ENCODE results near the gene PRSS53. TPM values are rescaled to one million over a fixed set of nuclear protein-coding genes. Genes with fewer than 3 reads are reported as not detected.

Gene PRSS53
- total RNA-seq, 2 experiments from 2014 or later: 5.5 to 8.6 TPM

DNA sequence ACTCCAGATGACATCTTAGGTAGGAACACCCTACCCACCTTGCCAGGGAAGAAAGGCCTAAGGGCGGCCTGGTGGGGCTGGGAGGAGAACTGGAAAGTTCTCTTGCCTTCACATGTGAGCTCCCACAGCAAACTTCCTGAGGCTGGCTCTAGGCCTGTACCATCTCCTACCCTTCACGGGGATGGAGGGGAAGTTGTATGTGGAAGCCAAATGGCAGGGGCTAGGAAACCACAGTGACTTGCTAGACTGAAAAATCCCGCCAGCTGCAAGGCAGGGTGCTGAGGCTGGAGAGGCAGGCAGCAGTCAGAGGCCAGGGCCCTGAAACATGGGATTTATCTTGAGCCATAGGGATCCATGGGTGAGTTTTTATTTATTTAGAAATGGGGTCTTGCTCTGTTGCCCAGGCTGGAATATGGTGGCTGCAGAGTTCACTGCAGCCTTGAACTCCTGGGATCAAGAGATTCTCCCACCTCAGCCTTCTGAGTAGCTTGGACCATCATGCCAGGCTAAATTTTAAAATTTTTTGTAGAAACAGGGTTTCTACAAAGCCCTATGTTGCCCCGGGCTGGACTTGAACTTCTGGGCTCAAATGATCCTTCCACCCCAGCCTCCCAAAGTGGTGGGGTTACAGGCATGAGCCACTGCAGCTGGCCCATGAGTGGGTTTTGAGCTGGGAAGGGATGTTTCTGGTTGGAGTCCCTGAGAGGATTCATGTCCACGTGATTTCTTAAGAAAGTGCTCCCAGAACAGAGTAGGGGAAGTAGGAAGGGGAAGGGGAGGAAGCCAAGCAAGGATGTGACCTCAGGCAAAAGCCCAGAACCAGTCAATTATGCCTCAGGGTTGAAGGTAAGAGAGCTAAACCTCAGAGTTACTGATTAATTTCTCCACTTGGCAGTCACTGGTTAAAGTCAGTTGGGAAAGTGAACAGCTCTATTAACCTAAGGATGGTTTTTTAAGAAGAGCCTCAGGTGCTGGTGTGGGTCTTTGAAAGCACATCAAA is 24.7 kb upstream of the PRSS53 start:
- CTCF ChIA-PET: interaction anchor here (2.9 kb wide), 1 partner anchor 29 kb away, joined by 10 read pairs; no protein-coding TSS in a partner anchor
- no peaks in the 10 kb centered on the region for H3K9me3 Mint-ChIP-seq
- peak overlapping the region; percentile 78 for H3K27ac Mint-ChIP-seq
- peaks cover 18% of the 10 kb centered on the region for H3K36me3 Mint-ChIP-seq (ENCODE audit: low read depth)
- POLR2A ChIA-PET: interaction anchor here (0.7 to 1.0 kb wide), 2 partner anchors 19 to 40 kb away, joined by 3 to 6 read pairs; partner anchors contain the start of genes VKORC1, ZNF646 and ZNF668
- peaks cover 28% of the 10 kb centered on the region for H3K4me1 Mint-ChIP-seq (ENCODE audit: low read depth)
- H3K27me3 Mint-ChIP-seq: no peaks in the 10 kb centered on the region
- DNase-seq: no peak
- H3K4me3 Mint-ChIP-seq: no peak overlapping the region
- intact Hi-C loops (cut with micrococcal nuclease): loop anchor here (10.0 kb wide), 1 partner anchor 61 kb away; no protein-coding TSS in a partner anchor
- TF ChIP-seq, protein P1, sequence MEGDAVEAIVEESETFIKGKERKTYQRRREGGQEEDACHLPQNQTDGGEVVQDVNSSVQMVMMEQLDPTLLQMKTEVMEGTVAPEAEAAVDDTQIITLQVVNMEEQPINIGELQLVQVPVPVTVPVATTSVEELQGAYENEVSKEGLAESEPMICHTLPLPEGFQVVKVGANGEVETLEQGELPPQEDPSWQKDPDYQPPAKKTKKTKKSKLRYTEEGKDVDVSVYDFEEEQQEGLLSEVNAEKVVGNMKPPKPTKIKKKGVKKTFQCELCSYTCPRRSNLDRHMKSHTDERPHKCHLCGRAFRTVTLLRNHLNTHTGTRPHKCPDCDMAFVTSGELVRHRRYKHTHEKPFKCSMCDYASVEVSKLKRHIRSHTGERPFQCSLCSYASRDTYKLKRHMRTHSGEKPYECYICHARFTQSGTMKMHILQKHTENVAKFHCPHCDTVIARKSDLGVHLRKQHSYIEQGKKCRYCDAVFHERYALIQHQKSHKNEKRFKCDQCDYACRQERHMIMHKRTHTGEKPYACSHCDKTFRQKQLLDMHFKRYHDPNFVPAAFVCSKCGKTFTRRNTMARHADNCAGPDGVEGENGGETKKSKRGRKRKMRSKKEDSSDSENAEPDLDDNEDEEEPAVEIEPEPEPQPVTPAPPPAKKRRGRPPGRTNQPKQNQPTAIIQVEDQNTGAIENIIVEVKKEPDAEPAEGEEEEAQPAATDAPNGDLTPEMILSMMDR (IDR thresholded peaks at IDR 0.05): no peak
- ATAC-seq: no peak

DNA sequence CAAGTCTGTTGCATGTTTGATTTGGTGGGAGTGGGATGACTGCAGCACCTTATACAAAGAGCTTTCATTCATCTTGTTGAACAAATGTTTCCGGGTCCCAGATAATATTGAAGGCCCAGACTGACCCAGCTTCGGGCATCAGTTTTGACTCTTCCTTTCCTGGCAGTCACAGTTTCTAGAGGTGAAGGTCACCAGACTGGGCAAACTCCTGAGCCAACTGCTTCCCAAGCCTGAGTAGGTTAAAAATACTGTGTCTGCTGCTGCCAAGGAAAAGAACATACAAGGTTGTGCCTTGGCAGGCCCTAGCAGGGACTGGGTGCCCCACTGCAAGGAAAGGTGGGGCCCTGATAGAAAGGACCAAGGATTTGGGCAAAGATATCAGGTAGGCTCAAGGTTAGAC is 24.0 kb upstream of the PRSS53 start:
- DNase-seq (no peak), ATAC-seq (no peak)
- Mint-ChIP-seq H3K36me3 (ENCODE audit: low read depth) (peaks cover 18% of the 10 kb centered on the region), H3K27me3 (no peaks in the 10 kb centered on the region), H3K9me3 (no peaks in the 10 kb centered on the region), H3K4me1 (ENCODE audit: low read depth) (peaks cover 26% of the 10 kb centered on the region), H3K4me3 (no peak overlapping the region), H3K27ac (no peak overlapping the region)
- TF ChIP-seq, protein P1 (IDR thresholded peaks at IDR 0.05): no peak
- intact Hi-C loops (cut with micrococcal nuclease): loop anchor here (10.0 kb wide), 1 partner anchor 62 kb away; no protein-coding TSS in a partner anchor
- POLR2A ChIA-PET: interaction anchor here (1.0 kb wide), 1 partner anchor 39 kb away, joined by 6 read pairs; the partner anchor contains the start of genes ZNF646 and ZNF668
- CTCF ChIA-PET: interaction anchor here (1.6 kb wide), 1 partner anchor 29 kb away, joined by 6 read pairs; no protein-coding TSS in a partner anchor

DNA sequence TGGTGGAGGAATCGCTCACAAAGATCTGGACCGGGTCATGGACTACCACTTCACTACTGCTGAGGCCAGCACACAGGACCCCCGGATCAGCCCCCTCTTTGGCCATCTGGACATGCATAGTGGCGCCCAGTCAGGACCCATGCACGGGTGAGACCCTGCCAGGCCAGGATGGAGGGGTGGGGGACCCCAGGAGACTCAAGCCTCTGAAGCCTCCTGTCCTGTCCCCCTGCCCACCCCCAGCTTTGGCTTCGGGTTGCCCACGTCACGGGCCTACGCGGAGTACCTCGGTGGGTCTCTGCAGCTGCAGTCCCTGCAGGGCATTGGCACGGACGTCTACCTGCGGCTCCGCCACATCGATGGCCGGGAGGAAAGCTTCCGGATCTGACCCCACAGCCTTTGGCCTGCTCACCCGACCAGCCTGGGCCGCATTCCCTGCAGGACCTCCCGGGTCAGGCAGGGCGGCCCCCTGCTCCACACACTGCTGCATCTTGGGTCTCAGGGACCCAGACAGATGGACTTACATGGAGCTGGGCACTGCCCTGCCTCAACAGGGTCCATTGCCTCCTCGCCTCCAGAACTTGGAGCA is 23.2 kb upstream of the PRSS53 start:
- ChIA-PET POLR2A (interaction anchor here (1.4 kb wide), 1 partner anchor 9 kb away, joined by 4 read pairs; no protein-coding TSS in a partner anchor), CTCF (interaction anchor here (1.6 kb wide), 1 partner anchor 30 kb away, joined by 6 read pairs; no protein-coding TSS in a partner anchor)
- intact Hi-C loops (cut with micrococcal nuclease): loop anchor here (10.0 kb wide), 1 partner anchor 63 kb away; no protein-coding TSS in a partner anchor
- Mint-ChIP-seq H3K27me3 (no peaks in the 10 kb centered on the region), H3K27ac (no peak overlapping the region), H3K4me3 (no peak overlapping the region), H3K4me1 (ENCODE audit: low read depth) (peaks cover 33% of the 10 kb centered on the region), H3K9me3 (no peaks in the 10 kb centered on the region), H3K36me3 (ENCODE audit: low read depth) (peaks cover 18% of the 10 kb centered on the region)
- TF ChIP-seq, protein P1 (IDR thresholded peaks at IDR 0.05): no peak
- no peak for ATAC-seq
- DNase-seq: no peak

DNA sequence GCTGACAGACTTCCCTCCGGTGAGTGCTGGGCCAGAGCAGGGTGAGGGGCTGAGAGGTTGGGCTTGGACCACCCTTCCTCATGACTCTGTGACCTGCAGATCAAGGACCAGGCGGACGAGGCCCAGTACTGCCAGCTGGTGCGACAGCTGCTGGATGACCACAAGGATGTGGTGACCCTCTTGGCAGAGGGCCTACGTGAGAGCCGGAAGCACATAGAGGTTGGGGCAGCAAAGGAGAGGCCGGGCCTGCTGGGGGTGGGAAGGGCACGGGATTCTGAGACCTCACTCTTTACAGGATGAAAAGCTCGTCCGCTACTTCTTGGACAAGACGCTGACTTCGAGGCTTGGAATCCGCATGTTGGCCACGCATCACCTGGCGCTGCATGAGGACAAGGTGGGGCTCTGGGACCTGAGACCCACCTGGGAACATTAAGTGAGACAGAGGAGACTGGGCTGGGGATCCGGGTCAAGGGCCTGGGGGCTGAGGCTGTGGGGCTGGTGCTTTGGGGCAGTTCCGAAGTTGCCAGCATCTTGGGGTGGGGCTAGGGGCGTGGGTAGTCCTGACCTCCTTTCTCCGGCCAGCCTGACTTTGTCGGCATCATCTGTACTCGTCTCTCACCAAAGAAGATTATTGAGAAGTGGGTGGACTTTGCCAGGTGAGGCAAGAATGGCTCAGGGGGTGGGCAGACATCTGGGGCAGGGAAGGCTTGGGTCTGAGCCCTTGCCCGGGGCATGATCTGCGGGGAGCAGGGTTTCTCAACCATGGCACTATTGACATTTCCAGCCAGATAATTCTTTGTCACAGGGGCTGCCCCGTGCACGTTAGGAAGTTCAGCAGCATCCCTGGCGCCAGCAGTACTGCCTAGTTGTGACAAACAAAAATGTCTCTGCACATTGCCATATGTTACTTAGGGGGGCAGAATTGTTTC is 21.6 kb upstream of the PRSS53 start:
- TF ChIP-seq, protein P1 (IDR thresholded peaks at IDR 0.05): no peak
- ChIA-PET POLR2A (interaction anchor here (0.7 kb wide), 1 partner anchor 70 kb away, joined by 3 read pairs; the partner anchor contains the start of gene FUS), CTCF (interaction anchor here (1.1 kb wide), 1 partner anchor 32 kb away, joined by 6 read pairs; no protein-coding TSS in a partner anchor)
- Mint-ChIP-seq H3K4me3 (peak overlapping the region; percentile 79), H3K27ac (peak overlapping the region; percentile 17), H3K27me3 (no peaks in the 10 kb centered on the region), H3K36me3 (ENCODE audit: low read depth) (peaks cover 18% of the 10 kb centered on the region), H3K4me1 (ENCODE audit: low read depth) (peaks cover 38% of the 10 kb centered on the region), H3K9me3 (no peaks in the 10 kb centered on the region)
- intact Hi-C loops (cut with micrococcal nuclease): loop anchor here (10.0 kb wide), 1 partner anchor 64 kb away; no protein-coding TSS in a partner anchor
- no peak for ATAC-seq
- no peak for DNase-seq

Data from activated CD8-positive, alpha-beta T cell treated with anti-CD3 and anti-CD28 coated beads for 36 hours (primary cell).